ENCODE measurements around the gene CCDC47. TPM values are rescaled to one million over a fixed set of nuclear protein-coding genes. Genes with fewer than 3 reads are reported as not detected.
"Not testable (repeated sequence)": the region's sequence is repeated elsewhere in the genome, so short reads cannot be mapped to it uniquely, and the experiment has no call there.

The CCDC47 gene
- total RNA-seq, 2 experiments from 2014 or later = 91.6 to 93.5 TPM

DNA sequence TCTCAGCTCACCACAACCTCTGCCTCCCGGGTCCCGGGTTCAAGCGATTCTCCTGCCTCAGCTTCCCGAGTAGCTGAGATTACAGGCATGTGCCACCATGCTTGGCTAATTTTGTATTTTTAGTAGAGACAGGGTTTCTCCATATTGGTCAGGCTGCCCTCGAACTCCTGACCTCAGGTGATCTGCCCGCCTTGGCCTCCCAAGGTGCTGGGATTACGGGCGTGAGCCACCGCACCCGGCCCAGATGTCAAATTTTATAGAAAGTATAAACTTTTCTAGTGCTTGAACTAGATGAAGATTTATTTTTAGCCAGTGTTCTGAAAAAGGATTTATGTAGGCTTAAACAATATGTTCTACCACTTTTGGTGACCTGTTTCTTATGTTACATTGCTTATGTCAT is 23.0 kb upstream of the CCDC47 start:
- H3K4me1 Mint-ChIP-seq, H3K27ac Mint-ChIP-seq, H3K9me3 Mint-ChIP-seq, DNase-seq, H3K27me3 Mint-ChIP-seq, H3K4me3 Mint-ChIP-seq: not testable (repeated sequence)
- H3K36me3 Mint-ChIP-seq = peaks cover 20% of the 10 kb centered on the region

DNA sequence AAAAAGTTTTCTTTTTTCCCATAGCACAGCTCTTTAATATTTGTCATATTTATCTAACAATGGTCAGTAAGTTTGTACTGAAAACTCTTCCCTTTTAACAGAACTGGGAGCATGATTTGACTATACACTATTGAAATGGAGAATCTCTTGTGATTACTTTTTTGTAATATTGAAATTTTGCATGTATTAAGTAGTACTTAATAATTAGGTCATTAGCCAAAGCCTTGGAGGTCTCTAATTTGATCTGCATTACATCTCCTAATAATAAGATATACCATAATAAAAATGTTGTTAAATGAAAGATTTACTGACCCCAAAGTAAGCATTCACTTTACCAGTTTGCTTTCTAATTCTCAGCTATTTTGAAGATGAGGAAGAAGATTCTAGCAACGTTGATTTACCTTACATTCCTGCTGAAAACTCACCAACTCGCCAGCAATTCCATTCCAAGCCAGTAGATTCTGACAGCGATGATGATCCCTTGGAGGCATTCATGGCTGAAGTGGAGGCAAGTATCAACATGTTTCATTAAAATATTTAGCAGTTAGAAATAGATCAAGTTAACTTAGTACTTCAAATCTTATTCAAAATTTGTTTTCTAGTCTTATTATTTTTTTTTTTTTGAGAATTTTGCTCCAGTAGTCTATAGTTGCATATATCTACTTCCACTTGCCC is 18.8 kb upstream of the CCDC47 start:
- H3K27ac Mint-ChIP-seq = no peak overlapping the region
- no peak for DNase-seq
- no peak overlapping the region for H3K4me3 Mint-ChIP-seq
- H3K36me3 Mint-ChIP-seq = peaks cover 20% of the 10 kb centered on the region
- no peaks in the 10 kb centered on the region for H3K27me3 Mint-ChIP-seq
- H3K4me1 Mint-ChIP-seq = no peaks in the 10 kb centered on the region
- H3K9me3 Mint-ChIP-seq = no peaks in the 10 kb centered on the region

DNA sequence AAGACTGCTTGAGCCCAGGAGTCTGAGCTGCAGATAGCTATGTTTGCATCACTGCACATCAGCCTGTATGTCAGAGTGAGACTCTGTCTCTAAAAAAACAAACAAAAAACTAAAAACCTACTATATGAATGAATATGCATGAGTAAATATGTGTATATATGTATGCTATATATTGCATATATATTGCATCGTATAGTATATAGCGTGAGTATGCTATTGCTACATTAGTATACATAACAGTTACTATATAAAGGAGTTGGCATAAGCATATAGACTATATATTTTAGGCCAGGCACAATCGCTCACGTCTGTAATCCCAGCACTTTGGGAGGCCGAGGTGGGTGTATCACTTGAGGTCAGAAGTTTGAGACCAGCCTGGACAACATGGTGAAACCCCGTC is 16.7 kb upstream of the CCDC47 start:
- Mint-ChIP-seq H3K9me3 (no peaks in the 10 kb centered on the region), H3K4me3 (no peak overlapping the region), H3K36me3 (peaks cover 20% of the 10 kb centered on the region), H3K4me1 (peaks cover 3% of the 10 kb centered on the region), H3K27ac (no peak overlapping the region), H3K27me3 (no peaks in the 10 kb centered on the region)
- no peak for DNase-seq

DNA sequence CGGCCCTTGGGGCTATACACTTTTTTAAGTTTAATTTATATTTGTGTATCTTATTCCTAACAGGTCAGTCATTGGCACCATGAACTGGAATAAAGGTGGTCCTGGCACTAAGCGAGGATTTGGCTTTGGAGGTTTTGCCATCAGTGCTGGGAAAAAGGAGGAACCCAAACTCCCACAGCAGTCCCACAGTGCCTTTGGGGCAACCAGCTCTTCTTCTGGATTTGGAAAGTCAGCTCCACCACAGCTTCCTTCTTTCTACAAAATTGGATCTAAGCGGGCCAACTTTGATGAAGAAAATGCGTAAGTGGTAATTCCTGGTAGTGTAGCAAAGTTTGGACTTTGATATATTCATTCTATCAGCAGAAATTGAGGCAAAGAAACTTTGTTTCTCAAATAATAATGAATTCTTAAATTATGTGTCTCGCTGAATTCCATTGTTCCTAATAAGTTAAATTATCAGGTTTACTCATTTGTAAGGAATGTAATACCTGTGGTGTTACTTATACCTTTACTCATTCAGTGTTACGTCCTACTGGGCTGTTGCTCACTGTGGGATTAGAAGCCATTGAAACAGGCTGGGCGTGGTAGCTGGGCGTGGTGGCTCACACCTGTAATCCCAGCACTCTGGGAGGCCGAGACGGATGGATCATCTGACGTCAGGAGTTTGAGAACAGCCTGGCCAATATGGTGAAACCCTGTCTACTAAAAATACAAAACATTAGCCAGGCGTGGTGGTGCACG is 13.7 kb upstream of the CCDC47 start:
- H3K36me3 Mint-ChIP-seq = peaks cover 7% of the 10 kb centered on the region
- H3K27me3 Mint-ChIP-seq = no peaks in the 10 kb centered on the region
- no peak overlapping the region for H3K27ac Mint-ChIP-seq
- no peak for DNase-seq
- peaks cover 22% of the 10 kb centered on the region for H3K4me1 Mint-ChIP-seq
- H3K4me3 Mint-ChIP-seq = no peak overlapping the region
- no peaks in the 10 kb centered on the region for H3K9me3 Mint-ChIP-seq

DNA sequence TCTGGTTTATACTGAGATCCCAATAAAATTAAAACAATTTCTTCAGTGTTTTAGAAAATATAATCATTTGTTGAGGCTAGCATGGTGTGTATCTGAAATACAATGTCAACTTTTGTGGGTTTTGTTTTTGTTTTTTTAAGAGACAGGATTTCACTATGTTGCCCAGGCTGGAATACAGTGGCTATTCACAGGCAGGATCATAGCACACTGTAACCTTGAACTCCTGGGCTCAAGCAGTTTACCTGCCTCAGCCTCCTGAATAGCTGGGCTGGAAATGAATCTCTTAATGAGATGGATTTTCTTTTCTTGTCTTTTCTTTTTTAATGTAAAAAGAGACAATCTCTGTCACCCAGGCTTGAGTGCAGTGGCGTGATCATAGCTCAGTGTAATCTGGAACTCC is 12.7 kb upstream of the CCDC47 start:
- no peak overlapping the region for H3K27ac Mint-ChIP-seq
- DNase-seq = no peak
- no peak overlapping the region for H3K4me3 Mint-ChIP-seq
- H3K36me3 Mint-ChIP-seq = peaks cover 7% of the 10 kb centered on the region
- H3K27me3 Mint-ChIP-seq = no peaks in the 10 kb centered on the region
- no peaks in the 10 kb centered on the region for H3K9me3 Mint-ChIP-seq
- H3K4me1 Mint-ChIP-seq = peaks cover 25% of the 10 kb centered on the region

DNA sequence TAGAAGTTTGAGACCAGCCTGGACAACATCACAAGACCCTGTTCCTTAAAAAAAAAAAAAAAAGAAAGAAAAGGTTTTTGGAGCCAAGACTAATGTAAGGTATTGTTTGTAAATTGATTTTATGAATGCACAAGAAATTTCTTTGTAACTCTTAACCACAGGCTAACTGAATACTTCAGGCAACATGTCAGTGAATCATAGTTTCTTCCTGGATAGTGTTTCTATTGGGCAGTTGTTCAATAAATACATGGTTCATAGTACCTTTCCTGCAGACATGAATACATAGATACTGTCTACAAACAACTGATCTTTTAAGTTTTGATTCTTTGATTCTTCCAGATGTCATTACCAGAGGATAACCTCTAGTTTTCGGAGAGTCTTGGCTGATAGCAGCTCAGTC is 12.2 kb upstream of the CCDC47 start:
- DNase-seq = no peak
- Mint-ChIP-seq H3K4me1 (peaks cover 30% of the 10 kb centered on the region), H3K27me3 (no peaks in the 10 kb centered on the region), H3K4me3 (no peak overlapping the region), H3K36me3 (peaks cover 9% of the 10 kb centered on the region), H3K9me3 (no peaks in the 10 kb centered on the region), H3K27ac (no peak overlapping the region)

DNA sequence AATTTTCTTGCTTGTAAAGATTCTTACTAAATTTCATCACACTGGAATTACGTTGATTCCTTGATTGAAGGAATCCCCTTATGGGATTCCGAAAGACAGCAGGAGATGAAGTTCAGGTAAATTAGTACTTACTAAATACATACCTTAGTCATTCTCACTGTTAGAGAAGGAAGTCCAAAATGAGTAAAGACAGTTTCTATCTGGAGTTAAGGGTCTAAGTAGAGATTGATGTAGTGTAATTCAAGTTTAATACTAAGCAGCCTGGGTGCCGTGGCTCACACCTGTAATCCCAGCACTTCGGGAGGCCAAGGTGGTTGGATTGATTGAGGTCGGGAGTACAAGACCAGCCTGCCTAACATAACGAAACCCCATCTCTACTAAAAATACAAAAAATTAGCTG is 10.1 kb upstream of the CCDC47 start:
- no peak overlapping the region for H3K4me3 Mint-ChIP-seq
- H3K27me3 Mint-ChIP-seq = no peaks in the 10 kb centered on the region
- H3K4me1 Mint-ChIP-seq = peaks cover 44% of the 10 kb centered on the region
- H3K27ac Mint-ChIP-seq = peak overlapping the region; percentile 60
- DNase-seq = no peak
- H3K36me3 Mint-ChIP-seq = peaks cover 15% of the 10 kb centered on the region
- H3K9me3 Mint-ChIP-seq = no peaks in the 10 kb centered on the region

DNA sequence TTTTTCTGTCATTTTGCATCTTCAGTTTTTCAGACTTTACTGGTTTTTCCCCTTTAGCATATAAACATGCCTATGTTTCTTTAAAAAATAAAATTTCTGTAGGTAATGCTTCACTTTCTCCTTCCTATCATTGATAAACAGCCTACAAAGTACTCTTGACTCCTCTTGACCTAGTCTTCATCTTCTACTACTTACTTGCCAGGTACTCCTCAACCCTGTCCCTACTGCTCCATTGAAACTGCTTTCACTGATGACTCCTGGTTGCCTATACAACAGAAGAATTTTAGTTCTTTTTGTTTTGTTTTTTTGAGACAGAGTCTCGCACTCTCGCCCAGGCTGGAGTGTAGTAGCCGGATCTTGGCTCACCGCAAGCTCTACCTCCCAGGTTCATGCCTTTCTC is 7.5 kb upstream of the CCDC47 start:
- Mint-ChIP-seq H3K27me3 (no peaks in the 10 kb centered on the region), H3K4me1 (peaks cover 60% of the 10 kb centered on the region), H3K4me3 (no peak overlapping the region), H3K9me3 (no peaks in the 10 kb centered on the region), H3K27ac (no peak overlapping the region), H3K36me3 (peaks cover 27% of the 10 kb centered on the region)
- no peak for DNase-seq

DNA sequence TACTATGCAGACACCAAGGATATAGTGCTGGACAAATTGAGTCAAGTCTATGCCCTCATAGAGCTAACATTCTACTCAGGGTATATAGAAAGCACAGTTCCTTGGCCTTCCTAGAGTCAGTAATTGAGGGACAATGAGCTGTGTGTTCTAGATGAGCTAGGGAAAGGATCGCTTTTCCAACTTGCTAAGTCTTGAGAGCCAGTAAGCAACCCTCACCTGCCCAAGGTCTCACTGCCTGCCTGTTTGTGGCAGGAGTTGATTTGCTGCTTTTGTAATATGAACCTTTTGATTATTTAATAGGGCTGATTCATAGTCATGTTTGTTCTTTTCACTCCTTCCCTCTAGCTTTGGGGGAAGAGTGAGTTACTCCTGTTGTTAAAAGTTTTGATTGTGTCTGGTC is 7.1 kb upstream of the CCDC47 start:
- no peak for DNase-seq
- no peak overlapping the region for H3K27ac Mint-ChIP-seq
- H3K9me3 Mint-ChIP-seq = no peaks in the 10 kb centered on the region
- no peak overlapping the region for H3K4me3 Mint-ChIP-seq
- H3K27me3 Mint-ChIP-seq = no peaks in the 10 kb centered on the region
- peaks cover 28% of the 10 kb centered on the region for H3K36me3 Mint-ChIP-seq
- H3K4me1 Mint-ChIP-seq = peaks cover 60% of the 10 kb centered on the region

DNA sequence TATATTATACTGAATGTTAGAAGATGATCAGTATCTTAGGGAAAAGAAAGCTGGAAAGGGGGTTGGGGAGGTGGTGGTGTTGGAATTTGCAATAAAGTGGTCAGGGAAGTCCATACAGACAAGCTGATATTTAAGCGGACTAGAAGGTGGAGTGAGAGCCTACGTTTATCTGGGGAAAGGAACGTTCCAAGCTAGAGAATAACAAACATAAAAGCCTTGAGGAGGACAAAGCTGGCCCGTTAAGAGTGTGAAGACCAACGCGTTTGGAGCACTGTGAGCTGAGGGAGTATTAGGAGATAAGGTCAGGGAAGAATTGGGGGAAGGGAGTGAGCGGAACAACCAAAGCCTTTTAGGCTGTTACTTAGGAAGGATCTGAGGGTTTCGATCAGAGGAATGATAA is 2.0 kb upstream of the CCDC47 start:
- Mint-ChIP-seq H3K4me3 (peak overlapping the region; percentile 96), H3K4me1 (peaks cover 49% of the 10 kb centered on the region), H3K27me3 (no peaks in the 10 kb centered on the region), H3K9me3 (no peaks in the 10 kb centered on the region), H3K36me3 (peaks cover 52% of the 10 kb centered on the region), H3K27ac (peak overlapping the region; percentile 10)
- DNase-seq = no peak

DNA sequence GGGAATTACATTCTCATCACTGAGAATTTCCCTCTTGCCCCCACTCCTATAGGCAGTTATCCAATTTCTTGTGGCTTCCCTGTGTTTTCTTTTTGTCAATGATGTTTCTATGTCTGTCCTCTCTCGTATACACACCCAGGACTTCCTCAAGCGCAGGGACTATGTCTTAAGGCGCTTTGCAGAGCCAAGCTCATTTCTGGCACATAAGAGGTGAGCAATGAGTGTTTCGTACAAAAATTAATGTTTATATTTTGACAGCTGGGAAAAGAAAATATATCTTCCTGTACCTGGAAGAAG is 1.5 kb upstream of the CCDC47 start:
- H3K27ac Mint-ChIP-seq = peak overlapping the region; percentile 99
- H3K27me3 Mint-ChIP-seq = no peaks in the 10 kb centered on the region
- H3K4me1 Mint-ChIP-seq = peaks cover 48% of the 10 kb centered on the region
- peak overlapping the region; percentile 96 for H3K4me3 Mint-ChIP-seq
- no peak for DNase-seq
- peaks cover 54% of the 10 kb centered on the region for H3K36me3 Mint-ChIP-seq
- no peaks in the 10 kb centered on the region for H3K9me3 Mint-ChIP-seq

DNA sequence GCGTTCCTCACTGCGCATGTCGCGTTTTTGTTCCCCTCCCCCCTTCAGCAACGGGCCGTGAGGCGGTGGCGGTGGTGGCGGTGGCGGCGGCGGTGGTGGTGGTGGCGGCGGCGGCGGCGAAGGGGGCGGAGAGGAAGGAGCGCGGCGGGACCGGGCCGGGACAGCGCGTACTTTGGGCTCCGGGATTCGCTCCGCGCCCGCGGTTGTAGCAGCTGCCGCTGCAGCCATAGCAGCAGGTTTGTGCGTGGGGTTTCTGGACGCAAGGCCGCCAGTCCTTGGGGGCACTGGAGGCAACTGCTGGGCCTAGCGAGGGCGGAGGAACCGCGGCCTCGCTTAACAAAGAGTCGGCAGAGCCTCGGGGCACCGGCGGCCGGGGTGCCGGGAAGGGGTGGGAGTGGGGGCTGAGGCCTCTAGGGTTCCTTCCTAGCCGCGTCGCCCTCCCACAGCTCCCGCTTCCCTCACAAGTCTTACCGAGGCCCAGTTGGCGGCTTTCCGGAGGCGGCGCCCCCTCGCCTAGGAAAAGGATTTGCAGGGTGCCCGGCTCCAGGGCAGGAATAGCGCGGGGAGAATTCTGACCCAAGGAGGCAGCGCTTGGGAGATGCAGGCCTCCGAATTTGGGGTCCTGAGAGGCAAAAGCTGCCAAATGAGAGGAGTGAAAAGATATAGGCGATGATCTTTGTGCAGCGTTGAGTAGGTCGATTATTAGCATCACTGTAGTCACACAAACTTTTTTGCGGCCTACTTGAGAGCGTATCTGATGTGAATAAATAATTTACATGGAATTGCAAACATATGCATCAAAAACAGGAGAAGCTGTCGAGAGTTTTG is 958 bp upstream of the CCDC47 start, which contains the start of gene DDX42:
Gene DDX42, plus strand, starts transcription at position 30 of the 828 bp plus-strand sequence. CDS start 12,880 bp downstream, outside the sequence.
- DNase-seq = no peak
- Mint-ChIP-seq H3K27ac (peak within 1 kb of the TSS; percentile 99), H3K36me3 (peaks cover 51% of the 10 kb centered on the region), H3K4me1 (peaks cover 43% of the 10 kb centered on the region), H3K9me3 (no peaks in the 10 kb centered on the region), H3K27me3 (no peaks in the 10 kb centered on the region), H3K4me3 (peak within 1 kb of the TSS; percentile 96)

DNA sequence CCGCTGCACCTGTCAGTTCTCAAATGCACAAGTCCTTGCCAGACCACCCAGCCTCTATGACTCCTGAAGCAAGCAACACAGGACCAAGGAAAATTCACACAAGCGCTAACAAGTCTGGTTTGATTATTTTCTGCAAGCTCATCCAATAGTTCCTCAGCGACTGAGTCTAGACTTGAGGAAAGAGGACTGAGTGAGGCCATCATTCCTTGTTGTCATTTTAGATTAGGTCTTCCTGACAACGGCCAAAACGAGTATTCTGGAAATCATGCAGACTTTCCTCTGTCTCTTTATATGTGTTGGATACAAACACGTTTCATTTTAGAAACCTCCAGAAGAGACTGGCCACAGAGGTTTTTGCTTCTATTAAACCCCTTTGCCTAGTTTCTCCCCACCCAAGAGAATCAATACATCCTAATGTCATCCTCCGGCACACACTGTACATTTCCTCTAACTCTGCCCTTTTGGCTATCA is 561 bp downstream of the CCDC47 start:
- no peaks in the 10 kb centered on the region for H3K9me3 Mint-ChIP-seq
- no peak for DNase-seq

DNA sequence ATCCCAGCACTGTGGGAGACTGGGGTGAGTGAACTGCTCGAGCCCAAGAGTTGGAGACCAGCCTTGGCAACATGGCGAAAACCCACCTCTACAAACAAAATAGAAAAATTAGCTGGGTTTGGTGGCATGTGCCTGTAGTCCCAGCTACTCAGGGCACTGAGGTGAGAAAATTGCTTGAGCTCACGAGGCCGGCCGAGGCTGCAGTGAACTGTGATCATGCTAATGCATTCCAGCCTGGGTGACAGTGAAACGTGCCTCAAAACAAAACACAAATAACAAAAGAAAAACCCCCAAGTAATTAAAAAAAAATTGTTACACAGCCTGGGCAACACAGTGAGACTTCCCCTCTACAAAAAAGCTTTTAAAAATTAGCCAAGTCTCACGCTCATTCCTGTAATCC is 5.0 kb downstream of the CCDC47 start:
- Mint-ChIP-seq H3K4me1 (peaks cover 42% of the 10 kb centered on the region), H3K9me3 (no peaks in the 10 kb centered on the region), H3K4me3 (no peak overlapping the region), H3K36me3 (peaks cover 41% of the 10 kb centered on the region), H3K27me3 (no peaks in the 10 kb centered on the region), H3K27ac (no peak overlapping the region)
- no peak for DNase-seq

More for the DNA sequence above, 561 bp downstream of the CCDC47 start:
- Mint-ChIP-seq H3K4me3 (peak overlapping the region; percentile 96), H3K27me3 (no peaks in the 10 kb centered on the region), H3K36me3 (peaks cover 44% of the 10 kb centered on the region), H3K27ac (peak overlapping the region; percentile 99), H3K4me1 (peaks cover 44% of the 10 kb centered on the region)

DNA sequence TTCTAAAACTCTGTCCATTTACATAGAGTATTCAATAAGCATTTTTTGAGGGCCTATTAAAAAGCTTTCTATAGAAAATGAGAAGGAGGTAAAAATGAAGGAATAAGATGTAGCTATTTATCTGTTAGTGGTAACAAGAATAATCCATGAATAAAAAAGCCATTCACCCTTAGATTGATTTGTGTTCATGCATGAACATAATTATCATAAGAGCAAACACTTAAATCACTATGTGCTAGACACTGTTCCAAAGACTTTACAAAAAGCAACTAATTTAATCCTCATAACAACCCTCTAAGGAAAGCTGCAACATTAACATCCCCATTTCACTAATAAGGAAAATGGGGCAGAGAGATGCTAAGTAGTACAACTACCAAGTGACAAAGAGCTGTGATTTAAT is 6.6 kb downstream of the CCDC47 start:
- no peak overlapping the region for H3K27ac Mint-ChIP-seq
- no peak overlapping the region for H3K4me3 Mint-ChIP-seq
- no peaks in the 10 kb centered on the region for H3K27me3 Mint-ChIP-seq
- DNase-seq = no peak
- H3K4me1 Mint-ChIP-seq = peaks cover 40% of the 10 kb centered on the region
- H3K36me3 Mint-ChIP-seq = peaks cover 37% of the 10 kb centered on the region
- H3K9me3 Mint-ChIP-seq = no peaks in the 10 kb centered on the region

Data from activated naive CD8-positive, alpha-beta T cell treated with anti-CD3 and anti-CD28 coated beads for 36 hours (primary cell).